ENCODE results near the gene ACBD6.

The ACBD6 gene

GRCh38 chr1:180384286-180385005 is 117.9 kb downstream of the ACBD6 start:
- no peak for TF ChIP-seq CTCF (IDR thresholded peaks at IDR 0.05; ENCODE audit: borderline replicate concordance, insufficient read depth, low read depth, low read length)
- no peak overlapping the region for H3K4me3 ChIP-seq (ENCODE audit: low read depth, low read length)

- no peak for TF ChIP-seq CTCF (IDR thresholded peaks at IDR 0.05; ENCODE audit: borderline replicate concordance, insufficient read depth, low read depth, low read length)
- no peak overlapping the region for H3K4me3 ChIP-seq (ENCODE audit: low read depth, low read length)
Measured at GRCh38 chr1:180382326-180383115, 119.9 kb downstream of the ACBD6 start.

DNA sequence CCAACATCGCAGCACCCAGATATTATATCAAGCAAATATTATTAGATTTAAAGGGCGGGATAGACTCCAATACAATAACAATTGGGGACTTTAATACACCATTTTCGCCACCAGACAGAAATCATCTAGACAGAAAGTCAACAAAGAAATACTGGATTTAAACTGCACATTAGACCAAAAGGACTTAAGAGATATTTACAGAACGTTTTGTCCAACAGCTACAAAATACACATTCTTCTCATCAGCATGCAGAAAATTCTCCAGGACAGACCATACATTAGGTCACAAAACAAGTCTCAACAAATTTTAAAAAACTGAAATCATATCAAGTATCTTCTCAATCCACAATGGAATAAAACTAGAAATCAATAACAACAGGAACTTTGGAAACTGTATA is 121.2 kb downstream of the ACBD6 start:
- TF ChIP-seq CTCF (IDR thresholded peaks at IDR 0.05; ENCODE audit: borderline replicate concordance, insufficient read depth, low read depth, low read length): no peak
- no peak overlapping the region for H3K4me3 ChIP-seq (ENCODE audit: low read depth, low read length)

DNA sequence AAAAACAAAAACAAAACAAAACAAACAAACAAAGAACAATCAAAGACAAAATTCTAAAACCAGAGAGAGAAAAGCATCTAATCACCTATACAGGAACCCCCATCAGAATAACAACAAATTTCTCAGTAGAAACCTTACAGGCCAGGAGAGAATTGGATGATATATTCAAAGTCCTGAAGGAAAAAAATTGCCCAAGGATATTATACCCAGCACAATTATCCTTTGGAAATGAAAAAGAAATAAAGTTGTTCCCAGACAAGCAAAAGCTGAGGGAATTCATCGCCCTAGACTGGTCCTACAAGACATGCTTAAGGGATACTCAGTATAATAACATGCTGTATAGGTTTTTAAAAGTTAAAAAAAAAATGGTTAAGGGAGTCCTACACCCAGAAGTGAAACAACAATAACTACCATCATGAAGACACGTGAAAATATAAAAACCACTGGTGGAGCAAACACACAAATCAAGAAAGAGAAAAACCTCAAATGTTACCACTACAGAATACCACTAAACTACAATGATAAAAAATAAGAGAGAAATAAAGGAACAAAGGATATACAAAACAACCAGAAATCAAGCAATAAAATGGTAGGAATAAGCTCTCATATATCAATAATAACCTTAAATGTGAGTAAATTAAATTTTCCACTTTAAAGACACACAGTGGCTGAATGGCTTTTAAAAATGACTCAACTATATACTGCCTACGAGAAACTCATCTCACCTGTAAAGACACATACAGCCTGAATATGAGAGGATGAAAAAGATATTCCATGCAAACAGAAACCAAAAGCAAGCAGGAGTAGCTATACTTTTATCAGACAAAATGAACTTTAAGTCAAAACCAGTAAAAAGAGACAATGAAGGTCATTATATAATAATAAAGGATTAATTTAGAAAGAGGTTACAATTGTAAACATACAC is 121.9 kb downstream of the ACBD6 start:
- H3K4me3 ChIP-seq (ENCODE audit: low read depth, low read length): no peak overlapping the region
- no peak for TF ChIP-seq CTCF (IDR thresholded peaks at IDR 0.05; ENCODE audit: borderline replicate concordance, insufficient read depth, low read depth, low read length)

- no peak for TF ChIP-seq CTCF (IDR thresholded peaks at IDR 0.05; ENCODE audit: borderline replicate concordance, insufficient read depth, low read depth, low read length)
- no peak overlapping the region for H3K4me3 ChIP-seq (ENCODE audit: low read depth, low read length)
Measured at GRCh38 chr1:180376800-180377199, 125.6 kb downstream of the ACBD6 start.

GRCh38 chr1:180376253-180376652 is 126.1 kb downstream of the ACBD6 start:
- H3K4me3 ChIP-seq (ENCODE audit: low read depth, low read length): no peak overlapping the region
- TF ChIP-seq CTCF (IDR thresholded peaks at IDR 0.05; ENCODE audit: borderline replicate concordance, insufficient read depth, low read depth, low read length): no peak
